GM12874 (cell line): Measurements from ENCODE around the gene MFSD12.

Experiments
- CTCF ChIP-seq: IDR thresholded peaks from 2 replicates; pipeline ENCODE4 v1.5.1; 2011; ENCODE audit warnings: low read depth, mild to moderate bottlenecking, control low read depth, low read length, moderate library complexity; ENCODE audit not compliant: insufficient read depth

MFSD12 gene

DNA sequence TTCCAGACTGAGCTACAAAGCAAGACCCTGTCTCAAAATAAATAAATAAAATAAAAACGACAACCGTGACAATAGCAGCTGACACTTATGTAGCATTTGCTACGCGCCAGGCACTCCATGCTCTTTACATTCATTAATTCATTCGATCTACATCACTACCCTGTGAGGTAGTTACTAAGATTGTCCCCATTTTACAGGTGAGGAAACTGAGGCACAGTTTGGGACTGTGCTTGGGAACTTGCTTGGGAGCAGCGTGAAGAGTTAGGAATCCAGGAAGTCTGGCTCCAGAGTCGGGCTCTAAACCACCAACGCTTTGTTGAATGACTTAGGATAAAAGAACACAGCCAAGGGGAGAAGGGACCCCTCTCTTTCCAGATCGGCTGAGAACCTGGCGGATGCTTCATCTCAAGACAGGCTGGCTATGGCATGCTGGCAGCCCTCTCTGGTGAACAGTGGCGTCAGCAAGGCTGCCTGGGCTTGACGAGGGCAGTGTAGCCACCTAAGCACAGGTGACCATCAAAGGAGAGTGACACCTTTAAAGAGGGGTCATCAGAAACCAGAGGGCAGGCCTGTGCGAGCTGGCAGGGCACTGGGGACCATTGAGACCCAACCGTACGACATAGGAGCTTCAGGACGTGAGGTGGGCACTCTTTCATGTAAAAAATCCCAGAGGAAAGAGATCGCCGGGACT, 57.5 kb downstream of the MFSD12 start:
- no peak for TF ChIP-seq CTCF

DNA sequence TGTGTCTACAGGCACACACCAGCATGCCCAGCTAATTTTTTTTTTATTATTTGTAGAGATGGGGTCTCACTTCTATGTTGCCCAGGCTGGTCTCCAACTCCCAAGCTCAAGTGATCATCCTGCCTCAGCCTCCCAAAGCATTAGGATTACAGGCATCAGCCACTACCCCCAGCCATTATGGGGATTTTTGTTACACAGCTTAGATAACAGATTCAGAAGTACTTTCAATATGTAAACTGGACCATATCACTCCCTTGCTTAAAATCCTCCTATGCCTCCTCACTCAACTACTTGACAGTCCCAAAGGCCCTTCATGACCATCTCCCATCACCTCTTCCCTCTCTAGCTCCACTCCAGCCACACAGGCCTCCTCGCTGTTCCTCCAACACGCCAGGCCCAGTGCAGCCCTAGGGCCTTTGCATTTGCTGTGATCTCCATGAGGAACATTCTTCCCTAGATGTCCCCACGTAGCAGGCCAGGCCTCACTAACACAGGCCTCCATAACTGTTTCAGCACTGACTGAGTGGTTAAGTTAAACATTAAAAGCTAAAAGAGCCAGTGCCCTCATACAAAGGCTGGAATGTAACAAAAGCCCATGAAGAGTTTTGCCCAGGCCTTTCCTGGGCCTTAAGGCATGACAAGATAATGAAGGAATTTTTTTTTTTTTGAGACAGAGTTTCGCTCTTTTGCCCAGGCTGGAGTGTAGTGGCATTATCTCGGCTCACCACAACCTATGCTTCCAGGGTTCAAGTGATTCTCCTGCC, 59.4 kb downstream of the MFSD12 start:
- TF ChIP-seq CTCF: no peak

DNA sequence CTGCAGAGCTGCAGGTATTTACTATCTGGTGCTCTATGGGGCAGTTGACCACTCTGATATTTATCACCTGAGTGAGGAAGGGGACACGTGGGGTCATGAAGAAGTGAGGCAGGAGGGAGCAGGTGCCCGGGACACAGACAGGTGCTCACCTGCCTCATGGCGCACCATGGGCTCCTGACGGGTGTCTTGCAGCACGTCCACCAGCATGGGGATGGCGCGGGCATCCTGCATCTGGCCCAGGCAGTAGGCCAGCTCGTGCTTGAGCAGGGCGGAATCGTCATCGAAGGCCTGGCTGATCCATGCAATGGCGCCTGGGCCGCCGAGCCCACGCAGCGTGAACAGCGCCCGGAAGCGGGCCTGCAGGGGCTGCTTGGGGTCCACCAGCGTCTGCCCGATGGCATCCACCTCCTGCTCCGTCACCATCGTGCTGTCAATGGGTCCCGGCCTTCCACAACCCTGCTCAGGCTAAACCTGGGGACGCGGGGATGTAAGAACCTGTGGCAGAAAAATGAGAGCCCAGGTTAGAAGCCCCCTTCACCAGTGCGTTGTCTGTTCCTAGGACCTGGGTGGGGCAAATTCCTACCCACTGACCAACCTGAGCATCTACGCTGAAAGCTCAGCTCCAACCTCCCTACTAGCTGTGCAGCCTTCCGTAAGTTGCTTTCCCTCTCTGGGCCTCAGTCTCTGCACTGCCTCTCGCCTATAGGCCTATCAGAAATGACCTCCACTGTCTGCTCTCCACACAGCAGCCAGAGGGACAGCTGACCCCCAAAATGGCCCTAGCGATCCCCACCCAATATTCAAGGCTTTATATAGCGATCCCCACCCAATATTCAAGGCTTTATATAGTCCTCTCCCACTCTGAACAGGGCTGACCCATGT, 60.8 kb downstream of the MFSD12 start:
- no peak for TF ChIP-seq CTCF

DNA sequence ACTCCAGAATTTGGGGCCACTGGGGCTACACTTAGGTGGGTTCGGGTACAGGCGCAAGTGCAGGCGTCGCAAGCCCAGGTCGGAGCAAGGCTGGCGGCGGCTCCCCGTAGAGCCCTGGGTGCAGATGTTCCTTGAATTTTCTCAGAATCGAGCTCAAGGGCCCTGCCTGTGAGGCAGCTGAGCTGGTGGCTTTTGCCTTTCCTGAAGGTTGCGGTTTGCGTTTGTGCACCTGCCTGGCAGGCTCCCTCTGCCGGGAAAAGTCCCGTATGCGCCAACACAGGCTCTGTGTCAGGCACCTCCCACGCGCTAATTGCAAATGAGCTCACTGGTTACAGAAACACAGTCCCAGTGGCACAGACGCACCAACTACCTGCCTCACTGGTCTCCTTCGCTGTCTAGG, 62.8 kb downstream of the MFSD12 start:
- no peak for TF ChIP-seq CTCF
